ENCODE data around the gene HS1BP3.

The HS1BP3 gene

GRCh38 chr2:20640411-20641122 is 10.3 kb downstream of the HS1BP3 start:
- no peak for DNase-seq
- Histone ChIP-seq H3K36me3 (ENCODE audit: insufficient read depth, low read length) (peaks cover 30% of the 10 kb centered on the region), H3K9me3 (ENCODE audit: insufficient read depth, low read length, severe bottlenecking) (no peaks in the 10 kb centered on the region), H3K79me2 (ENCODE audit: insufficient read depth, low read length) (no peaks in the 10 kb centered on the region), H3K4me3 (ENCODE audit: low read depth in 1 of 2, low read length in 2 of 2) (no peak overlapping the region), H3K4me1 (ENCODE audit: insufficient read depth, low read length) (no peaks in the 10 kb centered on the region), H3K4me2 (ENCODE audit: insufficient read depth, low read length) (no peak overlapping the region), H3K27me3 (ENCODE audit: insufficient read depth, low read length, poor library complexity) (no peaks in the 10 kb centered on the region), H3K9ac (ENCODE audit: low read depth, low read length) (no peak overlapping the region), H3K27ac (ENCODE audit: low read length) (no peak overlapping the region), H2AFZ (ENCODE audit: low read depth, low read length) (no peak overlapping the region), H4K20me1 (ENCODE audit: insufficient read depth, low read length) (peaks cover 11% of the 10 kb centered on the region)
- no peak for ATAC-seq (ENCODE audit: insufficient read depth, low read depth)
- TF ChIP-seq EZH2 (IDR thresholded peaks at IDR 0.05; ENCODE audit: borderline replicate concordance, low read depth, low read length, severe bottlenecking) = no peak
- TF ChIP-seq, protein P1, sequence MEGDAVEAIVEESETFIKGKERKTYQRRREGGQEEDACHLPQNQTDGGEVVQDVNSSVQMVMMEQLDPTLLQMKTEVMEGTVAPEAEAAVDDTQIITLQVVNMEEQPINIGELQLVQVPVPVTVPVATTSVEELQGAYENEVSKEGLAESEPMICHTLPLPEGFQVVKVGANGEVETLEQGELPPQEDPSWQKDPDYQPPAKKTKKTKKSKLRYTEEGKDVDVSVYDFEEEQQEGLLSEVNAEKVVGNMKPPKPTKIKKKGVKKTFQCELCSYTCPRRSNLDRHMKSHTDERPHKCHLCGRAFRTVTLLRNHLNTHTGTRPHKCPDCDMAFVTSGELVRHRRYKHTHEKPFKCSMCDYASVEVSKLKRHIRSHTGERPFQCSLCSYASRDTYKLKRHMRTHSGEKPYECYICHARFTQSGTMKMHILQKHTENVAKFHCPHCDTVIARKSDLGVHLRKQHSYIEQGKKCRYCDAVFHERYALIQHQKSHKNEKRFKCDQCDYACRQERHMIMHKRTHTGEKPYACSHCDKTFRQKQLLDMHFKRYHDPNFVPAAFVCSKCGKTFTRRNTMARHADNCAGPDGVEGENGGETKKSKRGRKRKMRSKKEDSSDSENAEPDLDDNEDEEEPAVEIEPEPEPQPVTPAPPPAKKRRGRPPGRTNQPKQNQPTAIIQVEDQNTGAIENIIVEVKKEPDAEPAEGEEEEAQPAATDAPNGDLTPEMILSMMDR (IDR thresholded peaks at IDR 0.05; ENCODE audit: borderline replicate concordance, extremely low read depth, low read length, poor library complexity, severe bottlenecking) = no peak

- ATAC-seq (ENCODE audit: insufficient read depth, low read depth) = no peak
- H2AFZ ChIP-seq (ENCODE audit: low read depth, low read length) = no peak overlapping the region
- H3K27ac ChIP-seq (ENCODE audit: low read length) = no peak overlapping the region
- H3K4me2 ChIP-seq (ENCODE audit: insufficient read depth, low read length) = no peak overlapping the region
- no peak overlapping the region for H3K9ac ChIP-seq (ENCODE audit: low read depth, low read length)
- peaks cover 21% of the 10 kb centered on the region for H3K36me3 ChIP-seq (ENCODE audit: insufficient read depth, low read length)
- no peak overlapping the region for H3K4me3 ChIP-seq (ENCODE audit: low read depth in 1 of 2, low read length in 2 of 2)
- no peak for DNase-seq
- H3K9me3 ChIP-seq (ENCODE audit: insufficient read depth, low read length, severe bottlenecking) = no peaks in the 10 kb centered on the region
- no peaks in the 10 kb centered on the region for H3K79me2 ChIP-seq (ENCODE audit: insufficient read depth, low read length)
- no peak for TF ChIP-seq EZH2 (IDR thresholded peaks at IDR 0.05; ENCODE audit: borderline replicate concordance, low read depth, low read length, severe bottlenecking)
- TF ChIP-seq, protein P1 (IDR thresholded peaks at IDR 0.05; ENCODE audit: borderline replicate concordance, extremely low read depth, low read length, poor library complexity, severe bottlenecking) = no peak
- no peaks in the 10 kb centered on the region for H3K27me3 ChIP-seq (ENCODE audit: insufficient read depth, low read length, poor library complexity)
- peaks cover 7% of the 10 kb centered on the region; the same call in 1 of the 2 replicates for H4K20me1 ChIP-seq (ENCODE audit: insufficient read depth, low read length)
- no peaks in the 10 kb centered on the region for H3K4me1 ChIP-seq (ENCODE audit: insufficient read depth, low read length)
Observed at GRCh38 chr2:20638646-20639430, 12.1 kb downstream of the HS1BP3 start.

GRCh38 chr2:20638014-20638413 is 12.9 kb downstream of the HS1BP3 start:
- H3K9me3 ChIP-seq (ENCODE audit: insufficient read depth, low read length, severe bottlenecking) = no peaks in the 10 kb centered on the region
- no peak overlapping the region for H2AFZ ChIP-seq (ENCODE audit: low read depth, low read length)
- H3K4me2 ChIP-seq (ENCODE audit: insufficient read depth, low read length) = no peak overlapping the region
- peaks cover 7% of the 10 kb centered on the region; the same call in 1 of the 2 replicates for H4K20me1 ChIP-seq (ENCODE audit: insufficient read depth, low read length)
- H3K9ac ChIP-seq (ENCODE audit: low read depth, low read length) = no peak overlapping the region
- no peak overlapping the region for H3K4me3 ChIP-seq (ENCODE audit: low read depth in 1 of 2, low read length in 2 of 2)
- H3K4me1 ChIP-seq (ENCODE audit: insufficient read depth, low read length) = no peaks in the 10 kb centered on the region
- no peaks in the 10 kb centered on the region for H3K79me2 ChIP-seq (ENCODE audit: insufficient read depth, low read length)
- no peak overlapping the region for H3K27ac ChIP-seq (ENCODE audit: low read length)
- no peak for DNase-seq
- ATAC-seq (ENCODE audit: insufficient read depth, low read depth) = no peak
- no peaks in the 10 kb centered on the region for H3K27me3 ChIP-seq (ENCODE audit: insufficient read depth, low read length, poor library complexity)
- H3K36me3 ChIP-seq (ENCODE audit: insufficient read depth, low read length) = peaks cover 18% of the 10 kb centered on the region
- TF ChIP-seq, protein P1 (IDR thresholded peaks at IDR 0.05; ENCODE audit: borderline replicate concordance, extremely low read depth, low read length, poor library complexity, severe bottlenecking) = no peak
- TF ChIP-seq EZH2 (IDR thresholded peaks at IDR 0.05; ENCODE audit: borderline replicate concordance, low read depth, low read length, severe bottlenecking) = no peak

Data from DND-41 (cell line).